Hepatocyte (in vitro differentiated cells): ENCODE results near the gene TRIM17. TPM values are rescaled to one million over a fixed set of nuclear protein-coding genes. Genes with fewer than 3 reads are reported as not detected.

Experiments
- DNase-seq: peaks from one replicate; pipeline ENCODE4 v3.0.0-alpha.2; 2016; ENCODE audit warnings: low spot score
- H2AFZ ChIP-seq: fragments of 200-600 bp; sonication (generic); 2 replicates; pipeline ENCODE4 v1.6.0; 2016; ENCODE audit warnings: antibody characterized with exemption, mild to moderate bottlenecking
- H3K27ac ChIP-seq: fragments of 200-600 bp; sonication (generic); 2 replicates; pipeline ENCODE4 v1.5.1; 2016; ENCODE audit warnings: mild to moderate bottlenecking
- H3K27me3 ChIP-seq: fragments of 200-600 bp; sonication (generic); 2 replicates; pipeline ENCODE4 v1.6.1; 2016
- H3K36me3 ChIP-seq: fragments of 200-600 bp; sonication (generic); replicated peaks from 2 replicates; pipeline ENCODE4 v1.5.1; 2016; ENCODE audit warnings: low read depth; ENCODE audit not compliant: insufficient read depth
- H3K4me1 ChIP-seq: fragments of 200-600 bp; sonication (generic); 2 replicates; pipeline ENCODE4 v1.5.1; 2016; ENCODE audit warnings: mild to moderate bottlenecking, moderate library complexity; ENCODE audit not compliant: insufficient read depth
- H3K4me2 ChIP-seq: fragments of 200-600 bp; sonication (generic); 2 replicates; pipeline ENCODE4 v1.6.0; 2016
- H3K4me3 ChIP-seq: fragments of 200-600 bp; sonication (generic); 2 replicates; pipeline ENCODE4 v1.5.1; 2016; ENCODE audit warnings: mild to moderate bottlenecking
- H3K79me2 ChIP-seq: fragments of 200-600 bp; sonication (generic); 2 replicates; pipeline ENCODE4 v1.6.0; 2017; ENCODE audit warnings: mild to moderate bottlenecking
- H3K9me2 ChIP-seq: fragments of 200-600 bp; sonication (generic); replicated peaks from 2 replicates; pipeline ENCODE4 v1.6.0; 2017; ENCODE audit warnings: mild to moderate bottlenecking; ENCODE audit not compliant: insufficient read depth
- H3K9me3 ChIP-seq: fragments of 200-600 bp; sonication (generic); 2 replicates; pipeline ENCODE4 v1.5.1; 2016; ENCODE audit warnings: low read depth, mild to moderate bottlenecking
- H4K20me1 ChIP-seq: fragments of 200-600 bp; sonication (generic); 2 replicates; pipeline ENCODE4 v1.6.0; 2016; ENCODE audit warnings: mild to moderate bottlenecking; ENCODE audit not compliant: insufficient read depth, poor library complexity, severe bottlenecking
- EZH2 ChIP-seq: fragments of 200-600 bp; sonication (generic); IDR thresholded peaks from 2 replicates; pipeline ENCODE4 v1.6.1; 2016; ENCODE audit warnings: antibody characterized with exemption, mild to moderate bottlenecking, borderline replicate concordance
- EZH2phosphoT487 ChIP-seq: fragments of 200-600 bp; sonication (generic); IDR thresholded peaks from one replicate; pipeline ENCODE4 v1.6.1; 2018; ENCODE audit warnings: antibody characterized with exemption, mild to moderate bottlenecking, low read depth, moderate library complexity; ENCODE audit not compliant: unreplicated experiment, severe bottlenecking
- WGBS: methylation state at CpG from one replicate; pipeline ENCODE4 v1.1.6; 2016; ENCODE audit warnings: low lambda C conversion rate; ENCODE audit errors: missing lambda C conversion rate; 5-methylcytosine and 5-hydroxymethylcytosine counted together
- polyA plus RNA-seq: library from polyadenylated mRNA; unstranded; fragments of >200 nt; fragmentation: Nextera tagmentation; extraction: Ambion mirVana; gene quantifications from 2 replicates; pipeline ENCODE4 v1.2.1, GENCODE V29; 2016
- total RNA-seq: library from RNA; depleted of rRNA; stranded (reverse); fragments of >200 nt; gene quantifications from 2 replicates; pipeline ENCODE4 v1.2.3, GENCODE V29; 2014
- TF ChIP-seq, protein P1 (sequence below): fragments of 200-600 bp; sonication (generic); IDR thresholded peaks from 2 replicates; pipeline ENCODE4 v1.5.1; 2016; ENCODE audit warnings: antibody characterized with exemption, mild to moderate bottlenecking; ENCODE audit not compliant: poor library complexity

Gene TRIM17
- total and polyA plus RNA-seq, 2 experiments from 2014 or later, result 2.4 to 7.3 TPM

DNA sequence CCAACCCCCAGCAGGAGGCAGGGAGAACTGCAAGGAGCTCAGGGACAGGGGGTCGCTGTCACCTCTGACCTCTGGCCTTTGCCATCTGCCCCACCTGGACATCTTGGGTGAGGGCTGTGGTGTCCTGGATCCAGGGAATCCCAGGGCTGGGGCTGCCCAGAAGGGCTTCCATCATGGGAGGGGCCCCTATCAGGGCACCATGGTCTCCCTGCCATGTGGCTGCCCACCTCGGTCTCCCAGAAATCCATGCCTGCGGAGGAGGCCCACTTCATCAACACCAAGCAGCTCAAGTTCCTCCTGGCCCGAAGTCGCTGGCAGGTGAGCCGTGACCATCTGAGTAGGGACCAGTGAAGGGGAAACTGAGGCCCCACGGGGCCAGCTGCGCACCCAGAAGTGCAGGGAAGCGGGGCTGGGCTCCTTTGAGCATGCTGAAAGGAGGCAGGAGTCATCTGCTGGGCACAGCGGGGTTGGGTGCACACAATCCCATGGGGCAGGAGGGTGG, 46.2 kb downstream of the TRIM17 start:
- H3K4me2 ChIP-seq, result no peak overlapping the region

GRCh38 chr1:228369608-228370438, 46.8 kb downstream of the TRIM17 start:
- Histone ChIP-seq H3K4me1 (no peaks in the 10 kb centered on the region), H3K4me3 (no peak overlapping the region), H2AFZ (no peak overlapping the region), H3K9me2 (no peaks in the 10 kb centered on the region), H3K36me3 (no peaks in the 10 kb centered on the region), H4K20me1 (no peaks in the 10 kb centered on the region), H3K9me3 (no peaks in the 10 kb centered on the region), H3K27ac (no peak overlapping the region), H3K4me2 (no peak overlapping the region), H3K79me2 (no peaks in the 10 kb centered on the region), H3K27me3 (no peaks in the 10 kb centered on the region)
- WGBS, result 90% methylated on average over 18 of the region's 18 CpGs
- DNase-seq, result no peak
- TF ChIP-seq EZH2phosphoT487, result no peak
- TF ChIP-seq EZH2, result no peak
- TF ChIP-seq, protein P1, sequence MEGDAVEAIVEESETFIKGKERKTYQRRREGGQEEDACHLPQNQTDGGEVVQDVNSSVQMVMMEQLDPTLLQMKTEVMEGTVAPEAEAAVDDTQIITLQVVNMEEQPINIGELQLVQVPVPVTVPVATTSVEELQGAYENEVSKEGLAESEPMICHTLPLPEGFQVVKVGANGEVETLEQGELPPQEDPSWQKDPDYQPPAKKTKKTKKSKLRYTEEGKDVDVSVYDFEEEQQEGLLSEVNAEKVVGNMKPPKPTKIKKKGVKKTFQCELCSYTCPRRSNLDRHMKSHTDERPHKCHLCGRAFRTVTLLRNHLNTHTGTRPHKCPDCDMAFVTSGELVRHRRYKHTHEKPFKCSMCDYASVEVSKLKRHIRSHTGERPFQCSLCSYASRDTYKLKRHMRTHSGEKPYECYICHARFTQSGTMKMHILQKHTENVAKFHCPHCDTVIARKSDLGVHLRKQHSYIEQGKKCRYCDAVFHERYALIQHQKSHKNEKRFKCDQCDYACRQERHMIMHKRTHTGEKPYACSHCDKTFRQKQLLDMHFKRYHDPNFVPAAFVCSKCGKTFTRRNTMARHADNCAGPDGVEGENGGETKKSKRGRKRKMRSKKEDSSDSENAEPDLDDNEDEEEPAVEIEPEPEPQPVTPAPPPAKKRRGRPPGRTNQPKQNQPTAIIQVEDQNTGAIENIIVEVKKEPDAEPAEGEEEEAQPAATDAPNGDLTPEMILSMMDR, result no peak

More for the DNA sequence above, 46.2 kb downstream of the TRIM17 start:
- Histone ChIP-seq H2AFZ (no peak overlapping the region), H3K4me3 (no peak overlapping the region), H3K27ac (no peak overlapping the region), H4K20me1 (no peaks in the 10 kb centered on the region), H3K4me1 (no peaks in the 10 kb centered on the region), H3K9me3 (no peaks in the 10 kb centered on the region), H3K36me3 (no peaks in the 10 kb centered on the region), H3K79me2 (no peaks in the 10 kb centered on the region), H3K9me2 (no peaks in the 10 kb centered on the region), H3K27me3 (no peaks in the 10 kb centered on the region)
- WGBS, result 91% methylated on average over 10 of the region's 10 CpGs
- no peak for DNase-seq
- TF ChIP-seq, protein P1, result no peak
- no peak for TF ChIP-seq EZH2
- no peak for TF ChIP-seq EZH2phosphoT487

GRCh38 chr1:228368801-228369607, 47.7 kb downstream of the TRIM17 start:
- Histone ChIP-seq H3K79me2 (no peaks in the 10 kb centered on the region), H3K4me1 (no peaks in the 10 kb centered on the region), H3K4me2 (no peak overlapping the region), H3K9me2 (no peaks in the 10 kb centered on the region), H2AFZ (no peak overlapping the region), H3K9me3 (no peaks in the 10 kb centered on the region), H3K4me3 (no peak overlapping the region), H3K27me3 (no peaks in the 10 kb centered on the region), H3K27ac (no peak overlapping the region), H3K36me3 (no peaks in the 10 kb centered on the region), H4K20me1 (no peaks in the 10 kb centered on the region)
- TF ChIP-seq EZH2phosphoT487 (no peak), EZH2 (no peak)
- TF ChIP-seq, protein P1, result no peak
- 62% methylated on average over 15 of the region's 15 CpGs for WGBS
- no peak for DNase-seq
